HepG2 (cell line): ENCODE data around the gene PNKP. TPM values are rescaled to one million over a fixed set of nuclear protein-coding genes. Genes with fewer than 3 reads are reported as not detected.
A peak's percentile ranks its signal among the peaks of the same experiment; 100 is the strongest.

Experiments
- DR1 ChIP-seq: sonication (generic); formaldehyde crosslinking; IDR thresholded peaks from 2 replicates; pipeline ENCODE4 v1.8.0; 2021; ENCODE audit warnings: mild to moderate bottlenecking, missing genetic modification reagents, inconsistent platforms
- IRX3 ChIP-seq: sonication (generic); formaldehyde crosslinking; IDR thresholded peaks from 2 replicates; pipeline ENCODE4 v1.8.1; 2023; ENCODE audit warnings: mild to moderate bottlenecking, low read depth, missing genetic modification reagents, borderline replicate concordance
- KMT2A ChIP-seq: sonication (generic); formaldehyde crosslinking; IDR thresholded peaks from 2 replicates; pipeline ENCODE4 v1.4.0; 2020; ENCODE audit warnings: missing genetic modification reagents
- PCBP1 ChIP-seq: fragments of 200-400 bp; formaldehyde crosslinking; IDR thresholded peaks from 2 replicates; pipeline ENCODE4 v1.6.1; 2017; ENCODE audit warnings: mild to moderate bottlenecking, low read depth, low read length, borderline replicate concordance
- RARG ChIP-seq: sonication (generic); formaldehyde crosslinking; IDR thresholded peaks from 2 replicates; pipeline ENCODE4 v1.4.0; 2020; ENCODE audit warnings: low read depth, mild to moderate bottlenecking, missing genetic modification reagents
- SP2 ChIP-seq: sonication (generic); formaldehyde crosslinking; IDR thresholded peaks from 2 replicates; pipeline ENCODE4 v1.5.1; 2020; ENCODE audit warnings: mild to moderate bottlenecking, missing genetic modification reagents
- STAT5B ChIP-seq: sonication (generic); formaldehyde crosslinking; IDR thresholded peaks from 2 replicates; pipeline ENCODE4 v1.4.0; 2020; ENCODE audit warnings: missing genetic modification reagents
- TCF12 ChIP-seq, 2 experiments: fragments of 450-650 bp in 1 of 2; sonication (generic) in 1 of 2; formaldehyde crosslinking in 1 of 2; IDR thresholded peaks; 2 replicates each; pipeline versions ENCODE4 v1.6.1 to v1.8.0; 2017 to 2022; ENCODE audit warnings: antibody characterized with exemption in 1 of 2, mild to moderate bottlenecking in 1 of 2, missing genetic modification reagents in 1 of 2, moderate library complexity in 1 of 2
- TRAFD1 ChIP-seq: sonication (generic); formaldehyde crosslinking; IDR thresholded peaks from 2 replicates; pipeline ENCODE4 v1.5.1; 2020; ENCODE audit warnings: missing genetic modification reagents, mild to moderate bottlenecking, borderline replicate concordance
- ZBTB33 ChIP-seq: sonication (generic); formaldehyde crosslinking; IDR thresholded peaks from 2 replicates; pipeline ENCODE4 v1.4.0; 2020; ENCODE audit warnings: missing genetic modification reagents
- ZC3H13 ChIP-seq: sonication (generic); formaldehyde crosslinking; IDR thresholded peaks from 2 replicates; pipeline ENCODE4 v1.8.1; 2023; ENCODE audit warnings: mild to moderate bottlenecking, missing genetic modification reagents, moderate library complexity
- ZNF275 ChIP-seq: sonication (generic); formaldehyde crosslinking; IDR thresholded peaks from 2 replicates; pipeline ENCODE4 v1.8.0; 2022; ENCODE audit warnings: missing genetic modification reagents, mild to moderate bottlenecking, inconsistent platforms, borderline replicate concordance
- ZNF431 ChIP-seq: sonication (generic); formaldehyde crosslinking; IDR thresholded peaks from 2 replicates; pipeline ENCODE4 v1.9.0; 2022; ENCODE audit warnings: missing genetic modification reagents, low read depth, mild to moderate bottlenecking, borderline replicate concordance
- ZNF513 ChIP-seq: sonication (generic); formaldehyde crosslinking; conservative IDR thresholded peaks from 2 replicates; pipeline ENCODE4 v1.5.0; 2020; ENCODE audit warnings: missing genetic modification reagents
- ZNF720 ChIP-seq: sonication (generic); formaldehyde crosslinking; IDR thresholded peaks from 2 replicates; pipeline ENCODE4 v1.4.0; 2020; ENCODE audit warnings: missing genetic modification reagents
- ZNF772 ChIP-seq: sonication (generic); formaldehyde crosslinking; IDR thresholded peaks from 2 replicates; pipeline ENCODE4 v1.5.0; 2020; ENCODE audit warnings: mild to moderate bottlenecking, missing genetic modification reagents
- ZNF850 ChIP-seq: sonication (generic); formaldehyde crosslinking; conservative IDR thresholded peaks from 2 replicates; pipeline ENCODE4 v1.9.0; 2021; ENCODE audit warnings: mild to moderate bottlenecking, missing genetic modification reagents
- polyA plus RNA-seq, 8 experiments: library from polyadenylated mRNA; depleted of rRNA in 3 of 8; stranded (reverse) in 7 of 8; unstranded in 1 of 8; fragments of >200 nt; fragmentation: Illumina TruSeq in 4 of 8; extraction: Trizol in 4 of 8; gene quantifications; 2 replicates each; pipeline versions ENCODE4 v1.2.1 to v1.2.3, GENCODE V29; 2011 to 2016; ENCODE audit warnings: low read depth in 4 of 8, missing spikeins in 1 of 8, mixed read lengths in 1 of 8; ENCODE audit not compliant: insufficient read depth in 1 of 8
- total RNA-seq, 5 experiments: library from RNA; depleted of rRNA; stranded (reverse); fragments of >200 nt; fragmentation: Illumina TruSeq; extraction: Trizol; gene quantifications; 2 replicates each; pipeline ENCODE4 v1.2.3, GENCODE V29; 2016; ENCODE audit warnings: low read depth in 1 of 5

PNKP gene
- total and polyA plus RNA-seq, 2 of the 13 experiments (the other 11 are each of a cell fraction or from before 2014, with no cell fraction given): 12.7 to 27.1 TPM

GRCh38 chr19:49876422-49877019 is 9.1 kb upstream of the PNKP start (continued):
- TF ChIP-seq ZC3H13 (CRISPR knock-in tag) (peak; percentile 100), SP2 (peak; percentile 88), TRAFD1 (CRISPR knock-in tag) (peak; percentile 29; the same call in 1 of the 2 replicates), ZNF850 (CRISPR knock-in tag) (no peak), ZBTB33 (0 out of 2 replicates have a peak, but pooled peaks have one; percentile 10), KMT2A (CRISPR knock-in tag) (no peak; the same call in 1 of the 2 replicates), ZNF275 (CRISPR knock-in tag) (peak; percentile 72; the same call in 1 of the 2 replicates), ZNF720 (CRISPR knock-in tag) (no peak), TCF12 (IDR thresholded peaks at IDR 0.05) (no peak), TCF12 (CRISPR knock-in tag; IDR thresholded peaks at IDR 0.05) (no peak), ZNF772 (CRISPR knock-in tag) (peak; percentile 81; the same call in 1 of the 2 replicates), STAT5B (CRISPR knock-in tag) (no peak; the same call in 1 of the 2 replicates), RARG (CRISPR knock-in tag) (0 out of 2 replicates have a peak, but pooled peaks have one; percentile 23), ZNF431 (CRISPR knock-in tag) (no peak), ZNF513 (CRISPR knock-in tag) (no peak), PCBP1 (no peak), DR1 (CRISPR knock-in tag) (peak; percentile 63; the same call in 1 of the 2 replicates), IRX3 (CRISPR knock-in tag) (no peak)
